Posterior vena cava (tissue), 2 donors: Measurements from ENCODE around the gene SEMA6A. TPM values are rescaled to one million over a fixed set of nuclear protein-coding genes. Genes with fewer than 3 reads are reported as not detected.

Experiments used
- DNase-seq: peaks from one replicate; pipeline ENCODE4 v3.0.0-alpha.2; 2020; ENCODE audit warnings: low spot score
- intact Hi-C, 2 donors: fragments of 100-400 bp; cut with DNase I; formaldehyde crosslinking; loops; one replicate each; pipeline versions ENCODE4 v1.14.1 to v1.14.2; 2022 to 2023
- total RNA-seq, 2 donors: library from RNA; stranded (reverse); fragmentation: NEBNext Ultra II Directional; extraction: Animal tissue kit (Norgen Biotek cat#: 25700); gene quantifications; one replicate each; pipeline ENCODE4 v1.2.1, GENCODE V29; 2021
- donor health status: DM: yes; HTN: yes; CAD: no.
- donor health status: DM: yes; HTN: yes; CAD: no.

The SEMA6A gene
- total RNA-seq, 2 donors from 2014 or later = 18.6 to 24.9 TPM

- intact Hi-C loops = no loop called here
- DNase-seq = no peak
Measured at GRCh38 chr5:116579144-116579543, 4.5 kb upstream of the SEMA6A start.

GRCh38 chr5:116578676-116579075 lies 4.1 kb upstream of the SEMA6A start:
- no peak for DNase-seq
- intact Hi-C loops = no loop called here

- intact Hi-C loops = no loop called here
- no peak for DNase-seq
Measured at GRCh38 chr5:116577064-116577788, 2.6 kb upstream of the SEMA6A start.

- intact Hi-C loops = no loop called here
- no peak for DNase-seq
Measured at GRCh38 chr5:116576053-116576713, 1.6 kb upstream of the SEMA6A start.

DNA sequence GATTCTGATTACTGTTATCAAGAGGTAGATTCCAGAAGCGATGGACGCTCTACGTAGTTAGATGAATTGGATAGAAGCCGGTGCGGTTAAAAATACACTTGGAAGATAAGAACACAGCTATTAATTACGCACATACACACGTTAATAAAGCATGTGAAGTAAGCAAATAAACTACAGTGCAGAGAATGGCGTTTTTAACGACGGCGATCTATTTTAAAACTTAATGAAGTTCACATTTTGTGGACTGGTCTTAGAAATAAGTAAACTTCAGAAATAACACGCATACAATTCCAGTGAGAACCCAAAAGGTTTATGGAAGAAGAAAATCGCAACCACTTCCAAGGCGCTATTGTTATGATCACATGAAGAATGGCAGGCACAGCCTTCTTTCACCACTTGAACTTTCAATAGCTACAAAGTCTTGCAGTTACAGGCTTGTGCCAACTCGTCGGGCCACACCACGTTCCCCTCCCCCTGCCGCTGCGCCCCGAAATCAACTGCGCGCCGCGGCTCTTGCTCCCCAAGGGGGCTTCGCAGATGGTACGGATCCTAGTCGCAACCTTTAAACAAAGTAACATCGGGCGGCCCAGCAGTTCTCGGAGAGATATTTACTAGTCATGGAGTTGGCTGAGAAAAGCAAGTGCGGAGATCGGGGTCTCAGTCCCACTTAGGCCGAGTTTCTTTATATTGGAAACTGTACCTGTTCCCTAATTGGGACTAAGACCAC lies 866 bp upstream of the SEMA6A start:
- intact Hi-C loops = no loop called here

DNA sequence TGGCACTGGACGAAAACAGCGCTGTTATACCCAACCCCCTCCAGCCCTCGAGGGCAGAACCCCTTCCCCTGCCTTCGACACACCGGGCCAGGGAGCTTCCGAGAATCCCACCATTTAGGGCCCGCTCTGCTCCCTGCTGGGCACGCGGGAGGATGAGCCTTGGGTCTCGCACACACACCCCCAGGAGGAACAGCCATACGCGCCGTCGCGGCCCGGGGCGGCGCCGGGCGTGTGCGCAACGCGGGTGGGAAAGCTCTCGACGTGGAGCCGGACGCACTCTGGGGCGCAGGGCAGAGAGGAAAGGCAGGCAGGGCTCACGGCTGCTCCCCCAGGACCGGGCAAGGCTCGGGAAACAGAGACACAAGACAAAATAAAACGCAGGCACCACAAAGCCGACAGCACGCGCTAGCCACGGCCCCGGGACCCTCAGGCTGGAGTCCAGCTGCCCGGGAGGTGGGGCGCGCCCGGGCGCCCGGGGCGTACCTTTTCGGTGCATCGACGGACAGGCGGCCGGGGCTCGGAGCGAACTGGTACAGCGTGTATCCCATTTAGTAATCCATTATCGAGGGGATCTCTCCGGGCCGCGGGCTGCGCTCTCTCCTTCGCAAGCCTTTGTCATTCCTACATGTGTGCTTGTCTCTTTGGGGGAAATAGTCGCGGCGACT lies 789 bp downstream of the SEMA6A start:
- intact Hi-C loops = no loop called here
- peak; percentile 80 for DNase-seq

More for the DNA sequence above, 866 bp upstream of the SEMA6A start:
- no peak for DNase-seq

DNA sequence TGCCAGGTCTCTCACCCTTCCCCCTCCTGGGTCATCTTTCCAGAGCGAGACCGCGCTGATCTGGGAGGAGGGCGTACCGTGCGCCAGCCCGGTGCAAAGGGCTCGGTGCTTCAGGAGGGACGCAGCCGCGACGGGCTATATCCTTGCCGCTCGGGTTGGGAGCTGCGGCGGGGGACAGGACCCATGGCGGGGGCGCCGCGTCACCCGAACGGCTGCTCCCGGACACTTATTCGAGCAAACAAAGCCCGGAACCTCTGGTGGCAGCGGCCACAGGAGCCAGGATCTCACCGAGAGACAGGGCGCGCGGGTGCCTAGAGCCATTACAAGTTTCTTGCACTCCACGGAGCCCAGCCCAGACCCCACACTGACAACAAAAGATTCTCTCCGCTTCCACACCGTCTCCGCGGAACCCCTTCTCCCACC lies 1.3 kb downstream of the SEMA6A start:
- intact Hi-C loops = no loop called here
- peak; percentile 83 for DNase-seq

GRCh38 chr5:116572350-116573278 lies 2.0 kb downstream of the SEMA6A start:
- intact Hi-C loops = no loop called here
- peak; percentile 84 for DNase-seq

DNA sequence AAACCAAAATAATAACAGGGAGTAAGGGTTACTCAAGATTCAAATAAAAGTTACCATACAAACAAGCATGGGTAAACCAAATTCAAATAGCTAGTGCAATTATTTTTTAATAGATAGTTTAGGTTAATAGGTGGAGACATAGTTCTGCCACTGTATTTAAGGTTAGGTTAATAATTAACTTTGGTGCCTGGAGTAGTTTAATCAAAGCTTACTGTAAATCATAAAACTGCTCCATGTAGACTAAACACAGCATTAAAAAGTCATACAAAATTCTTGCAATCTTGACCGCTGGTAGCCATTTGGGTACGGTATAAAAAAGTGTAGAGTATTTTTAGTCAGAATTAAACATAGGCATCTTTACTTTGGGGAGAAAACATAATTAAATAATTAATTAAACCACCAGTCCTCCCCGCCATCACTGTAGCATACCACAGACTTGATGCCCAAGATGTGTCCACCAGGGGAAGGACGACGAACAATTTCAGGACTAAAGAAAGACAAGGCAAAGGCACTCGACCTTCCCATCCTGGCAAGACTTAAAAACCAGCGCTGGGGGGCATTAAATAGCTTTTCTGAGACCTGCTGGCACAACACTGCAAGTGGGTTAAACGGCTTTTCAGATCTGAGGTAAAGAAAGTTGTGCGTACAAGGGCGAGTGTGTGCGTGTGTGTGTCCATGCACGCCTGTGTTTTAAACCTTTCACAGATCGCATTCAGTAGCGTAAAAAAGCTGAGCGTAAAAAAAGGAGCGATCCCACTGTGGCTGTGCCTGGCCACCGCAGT lies 2.9 kb downstream of the SEMA6A start:
- DNase-seq = no peak
- intact Hi-C loops = no loop called here

DNA sequence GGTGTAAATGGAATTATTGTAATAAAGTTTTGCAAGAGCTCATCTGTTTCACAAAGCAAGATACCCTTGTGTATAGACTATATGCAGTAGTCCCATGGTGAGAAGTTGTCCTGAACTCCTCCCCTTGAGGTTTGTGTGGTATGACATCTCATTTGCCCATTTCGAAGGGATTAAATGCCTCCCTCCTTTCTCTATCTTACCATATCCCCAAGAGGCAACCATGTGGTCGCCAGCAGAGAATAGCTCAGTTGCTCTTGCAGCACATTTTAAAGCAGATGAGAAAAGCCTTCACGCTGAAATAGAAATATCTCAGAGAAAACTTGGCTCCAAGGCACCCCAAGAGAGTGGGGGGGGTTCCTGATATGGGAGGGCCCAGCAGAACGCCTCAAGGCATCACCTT lies 4.6 kb downstream of the SEMA6A start:
- intact Hi-C loops = no loop called here

DNA sequence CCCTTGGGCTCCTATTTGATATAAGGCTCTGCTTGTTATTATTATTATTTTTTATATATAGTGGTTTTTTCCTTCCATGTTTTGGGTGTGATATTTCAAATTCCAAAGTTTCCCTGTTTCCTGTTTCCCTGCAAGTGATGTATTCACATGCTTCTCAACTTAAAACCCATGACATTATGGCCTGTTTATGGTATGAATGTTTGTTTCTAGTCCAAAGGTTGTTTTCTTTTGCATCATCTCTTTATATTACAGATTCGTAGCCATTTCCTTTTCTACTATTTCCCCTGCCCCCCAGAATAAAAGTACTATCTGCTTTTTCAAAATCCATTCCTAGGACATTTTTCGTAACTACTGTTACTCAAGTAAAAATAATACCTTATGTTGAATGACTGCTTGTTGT lies 7.5 kb downstream of the SEMA6A start:
- intact Hi-C loops = no loop called here

More for the DNA sequence above, 4.6 kb downstream of the SEMA6A start:
- DNase-seq = no peak

GRCh38 chr5:116566251-116566650 lies 8.4 kb downstream of the SEMA6A start:
- intact Hi-C loops = no loop called here
- no peak for DNase-seq

More for the DNA sequence above, 7.5 kb downstream of the SEMA6A start:
- DNase-seq = no peak

DNA sequence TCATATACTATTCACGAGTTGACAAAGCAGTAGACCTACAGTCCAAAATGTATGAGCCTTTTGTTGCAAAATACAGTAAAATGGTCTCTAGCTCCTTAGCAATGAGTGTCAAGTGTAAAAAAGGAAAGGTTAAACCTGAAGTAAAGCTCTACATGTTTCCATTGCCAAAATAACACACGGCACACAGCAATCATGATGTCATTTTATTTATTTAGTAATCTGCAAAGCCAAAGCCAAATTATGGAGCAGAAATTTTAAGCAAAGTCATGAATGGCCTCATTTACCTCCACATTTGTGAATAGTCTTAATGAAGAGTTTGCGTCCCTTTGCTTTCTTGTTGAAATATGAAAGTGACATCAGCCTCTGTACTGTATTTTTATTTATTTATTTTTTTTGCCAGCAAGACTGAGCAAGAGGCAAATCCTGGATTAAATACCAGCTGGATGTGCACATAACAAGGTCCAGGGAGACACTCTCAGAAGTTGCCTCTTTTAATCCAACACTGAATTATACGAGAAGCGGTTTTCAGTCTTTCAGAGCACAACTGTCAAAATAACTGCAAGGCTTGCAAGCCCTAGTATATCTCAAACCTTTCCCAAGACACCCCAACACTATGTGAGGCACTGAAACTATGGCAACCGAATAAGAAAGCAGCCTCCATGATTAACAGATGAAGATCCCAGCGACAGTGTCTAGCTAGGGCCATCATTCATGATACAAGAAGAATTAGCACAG lies 9.7 kb downstream of the SEMA6A start:
- intact Hi-C loops = no loop called here
- no peak for DNase-seq

- intact Hi-C loops = no loop called here
- DNase-seq = no peak
Measured at GRCh38 chr5:116564312-116564711, 10.3 kb downstream of the SEMA6A start.

- intact Hi-C loops = no loop called here
- no peak for DNase-seq
Measured at GRCh38 chr5:116563736-116564308, 10.8 kb downstream of the SEMA6A start.

- DNase-seq = no peak
- intact Hi-C loops = no loop called here
Measured at GRCh38 chr5:116562669-116563068, 12.0 kb downstream of the SEMA6A start.

DNA sequence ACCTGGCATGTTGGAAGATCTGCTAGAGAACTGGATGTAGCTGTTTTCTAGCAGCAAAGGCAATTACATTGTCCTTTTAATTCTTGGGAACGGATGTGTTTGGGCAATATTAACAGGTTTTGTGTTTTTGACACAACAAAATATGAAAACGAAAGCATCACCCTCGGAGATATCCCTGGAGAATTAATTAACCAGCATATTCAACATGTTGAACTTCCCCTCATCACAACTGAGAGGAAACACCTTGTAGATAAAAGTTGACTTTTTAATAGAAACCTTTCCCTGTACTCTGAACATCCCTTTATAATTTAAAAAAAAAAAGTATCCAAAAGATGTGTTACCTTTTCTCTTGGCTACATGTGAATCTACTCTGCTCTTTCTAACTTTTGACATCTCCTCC lies 13.0 kb downstream of the SEMA6A start:
- intact Hi-C loops = no loop called here
- DNase-seq = no peak
